GM19463 (cell line): ENCODE results near the gene CARM1.
"Not testable (repeated sequence)": the region's sequence is repeated elsewhere in the genome, so short reads cannot be mapped to it uniquely, and the experiment has no call there.

ENCODE experiments used
- ATAC-seq: cut with Tn5 transposase; IDR thresholded peaks from one replicate; pipeline ENCODE4 v1.9.1; 2021; ENCODE audit warnings: mild to moderate bottlenecking, moderate library complexity; ENCODE audit not compliant: unreplicated experiment

CARM1 gene

GRCh38 chr19:10846500-10847202 is 24.7 kb upstream of the CARM1 start:
- ATAC-seq = no peak

GRCh38 chr19:10848230-10848856 is 23.0 kb upstream of the CARM1 start, which contains the start of gene C19orf38:
Gene C19orf38, plus strand, starts transcription at chr19:10848415. Its CDS starts 94 bp downstream, at chr19:10848509.
- ATAC-seq = no peak

GRCh38 chr19:10850631-10851030 is 20.7 kb upstream of the CARM1 start:
- no peak for ATAC-seq

GRCh38 chr19:10852098-10852800 is 19.1 kb upstream of the CARM1 start:
- no peak for ATAC-seq

- ATAC-seq = no peak
Observed at GRCh38 chr19:10852941-10853340, 18.4 kb upstream of the CARM1 start.

GRCh38 chr19:10854350-10855089 is 16.8 kb upstream of the CARM1 start:
- ATAC-seq = no peak

- ATAC-seq = no peak
Observed at GRCh38 chr19:10855879-10856522, 15.4 kb upstream of the CARM1 start.

GRCh38 chr19:10856899-10857298 is 14.5 kb upstream of the CARM1 start:
- not testable (repeated sequence) for ATAC-seq

- ATAC-seq = no peak
Observed at GRCh38 chr19:10858204-10858828, 13.0 kb upstream of the CARM1 start.

GRCh38 chr19:10861103-10861651 is 10.2 kb upstream of the CARM1 start:
- ATAC-seq = no peak

- no peak for ATAC-seq
Observed at GRCh38 chr19:10862561-10863106, 8.7 kb upstream of the CARM1 start.

- ATAC-seq = no peak
Observed at GRCh38 chr19:10863107-10863717, 8.1 kb upstream of the CARM1 start.

- ATAC-seq = no peak
Observed at GRCh38 chr19:10864538-10864899, 6.8 kb upstream of the CARM1 start.

- no peak for ATAC-seq
Observed at GRCh38 chr19:10866495-10866894, 4.9 kb upstream of the CARM1 start.

- no peak for ATAC-seq
Observed at GRCh38 chr19:10868872-10869547, 2.3 kb upstream of the CARM1 start.

- not testable (repeated sequence) for ATAC-seq
Observed at GRCh38 chr19:10869872-10870311, 1.5 kb upstream of the CARM1 start.

- ATAC-seq = no peak
Observed at GRCh38 chr19:10870501-10870954, 825 bp upstream of the CARM1 start.

- ATAC-seq = no peak
Observed at GRCh38 chr19:10871711-10872545, 575 bp downstream of the CARM1 start.
